ENCODE results near the gene SNX2. TPM values are rescaled to one million over a fixed set of nuclear protein-coding genes. Genes with fewer than 3 reads are reported as not detected.

Gene SNX2
- polyA plus RNA-seq, 4 donors, result 92.1 to 172 (median 156) TPM

Other genes starting within 250 kb of the SNX2 start
- gene SNX24, start 70.5 kb downstream of the SNX2 start, polyA plus RNA-seq (ENCODE audit: insufficient read length in 4 of 4), result 10 to 100 TPM; 11.6 to 27.9 (median 26.3) TPM

Measured in left renal pelvis (tissue), 4 donors.